HUES48 (cell line): ENCODE results near the gene ZNF487.
"Not testable (repeated sequence)": the region's sequence is repeated elsewhere in the genome, so short reads cannot be mapped to it uniquely, and the experiment has no call there.

ENCODE experiments used
- H3K27ac ChIP-seq: one replicate; pipeline ENCODE4 v1.7.0; 2013; ENCODE audit warnings: low read depth, low read length, inconsistent platforms
- H3K27me3 ChIP-seq: 2 replicates; pipeline ENCODE4 v1.6.1; 2013; ENCODE audit warnings: mild to moderate bottlenecking, low read length; ENCODE audit not compliant: control insufficient read depth, insufficient read depth
- H3K36me3 ChIP-seq: 2 replicates; pipeline ENCODE4 v1.6.1; 2013; ENCODE audit warnings: low read length; ENCODE audit not compliant: control insufficient read depth, insufficient read depth
- H3K4me1 ChIP-seq: 2 replicates; pipeline ENCODE4 v1.6.1; 2013; ENCODE audit warnings: mild to moderate bottlenecking, low read length; ENCODE audit not compliant: control insufficient read depth, insufficient read depth
- H3K4me3 ChIP-seq: 2 replicates; pipeline ENCODE4 v1.5.1; 2013; ENCODE audit warnings: mild to moderate bottlenecking, low read depth, low read length
- H3K9ac ChIP-seq: 2 replicates; pipeline ENCODE4 v1.6.1; 2013; ENCODE audit warnings: mild to moderate bottlenecking, low read depth, low read length, moderate library complexity
- H3K9me3 ChIP-seq: 2 replicates; pipeline ENCODE4 v1.6.1; 2013; ENCODE audit warnings: low read length; ENCODE audit not compliant: control insufficient read depth, insufficient read depth

ZNF487 gene

DNA sequence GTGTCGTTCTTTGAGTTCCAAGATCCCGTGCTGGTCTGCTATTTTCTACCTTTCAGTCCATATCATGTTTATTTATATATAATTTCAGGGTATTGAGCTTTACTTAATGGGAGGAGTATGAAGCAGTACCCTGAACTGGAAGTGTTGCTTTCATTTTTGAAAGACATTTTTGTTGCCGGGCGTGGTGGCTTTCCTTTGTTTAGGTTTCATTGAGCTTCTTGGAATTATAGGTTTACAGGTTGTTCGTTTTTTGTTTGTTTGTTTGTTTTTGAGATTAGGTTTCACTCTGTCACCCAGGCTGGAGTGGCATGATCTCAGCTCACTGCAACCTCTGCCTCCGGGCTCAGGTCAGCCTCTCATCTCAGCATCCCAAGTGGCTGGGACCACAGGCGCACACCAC, 7.4 kb downstream of the ZNF487 start:
- Histone ChIP-seq H3K9me3 (peaks cover 9% of the 10 kb centered on the region; the same call in 1 of the 2 replicates), H3K4me1 (no peaks in the 10 kb centered on the region), H3K27ac (no peak overlapping the region), H3K27me3 (no peaks in the 10 kb centered on the region), H3K9ac (no peak overlapping the region), H3K4me3 (no peak overlapping the region), H3K36me3 (no peaks in the 10 kb centered on the region)

DNA sequence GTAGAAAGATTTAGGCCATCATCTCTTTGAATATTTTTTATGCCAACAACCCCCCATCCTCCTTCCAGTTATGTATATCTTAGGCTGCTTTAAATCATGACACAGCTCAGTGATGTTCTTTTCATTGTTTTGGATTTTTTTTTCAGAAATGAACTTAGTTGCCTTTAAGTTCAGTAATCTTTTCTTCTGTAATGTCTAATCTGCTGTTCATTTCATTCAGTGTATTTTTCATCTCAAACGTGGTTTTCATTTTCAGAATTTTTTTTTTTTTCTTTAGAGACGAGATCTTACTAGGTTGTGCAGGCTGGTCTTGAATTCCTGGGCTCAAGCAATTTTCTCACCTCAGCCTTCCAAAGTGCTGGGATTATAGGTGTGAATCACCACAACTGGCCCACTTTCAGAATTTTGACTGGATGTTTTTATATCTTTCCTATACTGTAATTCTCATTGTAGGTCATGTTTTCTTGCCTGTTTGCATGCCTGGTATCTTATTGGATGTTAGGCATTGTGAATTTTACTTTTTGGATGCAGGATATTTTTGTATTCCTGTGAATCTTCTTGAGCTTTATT, 8.1 kb downstream of the ZNF487 start:
- H3K36me3 ChIP-seq = no peaks in the 10 kb centered on the region
- peaks cover 9% of the 10 kb centered on the region; the same call in 1 of the 2 replicates for H3K9me3 ChIP-seq
- H3K4me1 ChIP-seq = no peaks in the 10 kb centered on the region
- H3K9ac ChIP-seq = no peak overlapping the region
- no peaks in the 10 kb centered on the region for H3K27me3 ChIP-seq
- no peak overlapping the region for H3K27ac ChIP-seq
- no peak overlapping the region for H3K4me3 ChIP-seq

DNA sequence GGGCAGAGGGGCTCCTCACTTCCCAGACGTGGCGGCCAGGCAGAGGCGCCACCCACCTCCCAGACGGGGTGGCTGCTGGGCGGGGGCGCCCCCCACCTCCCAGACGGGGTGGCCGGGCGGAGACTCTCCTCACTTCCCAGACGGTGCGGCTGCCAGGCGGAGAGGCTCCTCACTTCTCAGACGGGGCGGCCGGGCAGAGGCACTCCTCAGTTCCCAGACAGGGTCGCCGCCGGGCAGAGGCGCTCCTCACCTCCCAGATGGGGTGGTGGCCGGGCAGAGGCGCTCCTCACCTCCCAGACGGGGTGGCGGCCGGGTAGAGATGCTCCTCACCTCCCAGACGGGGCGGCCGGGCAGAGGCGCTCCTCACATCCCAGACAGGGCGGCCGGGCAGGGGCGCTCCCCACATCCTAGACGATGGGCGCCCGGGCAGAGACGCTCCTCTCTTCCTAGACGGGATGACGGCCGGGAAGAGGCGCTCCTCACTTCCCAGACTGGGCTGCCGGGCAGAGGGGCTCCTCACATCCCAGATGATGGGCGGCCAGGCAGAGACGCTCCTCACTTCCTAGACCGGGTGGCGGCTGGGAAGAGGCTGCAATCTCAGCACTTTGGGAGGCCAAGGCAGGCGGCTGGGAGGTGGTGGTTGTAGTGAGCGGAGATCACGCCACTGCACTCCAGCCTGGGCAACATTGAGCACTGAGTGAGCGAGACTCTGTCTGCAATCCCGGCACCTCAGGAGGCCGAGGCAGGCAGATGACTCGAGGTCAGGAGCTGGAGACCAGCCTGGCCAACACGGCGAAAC, 9.5 kb downstream of the ZNF487 start:
- H3K27me3 ChIP-seq, H3K27ac ChIP-seq, H3K4me3 ChIP-seq, H3K4me1 ChIP-seq, H3K36me3 ChIP-seq, H3K9me3 ChIP-seq, H3K9ac ChIP-seq: not testable (repeated sequence)

DNA sequence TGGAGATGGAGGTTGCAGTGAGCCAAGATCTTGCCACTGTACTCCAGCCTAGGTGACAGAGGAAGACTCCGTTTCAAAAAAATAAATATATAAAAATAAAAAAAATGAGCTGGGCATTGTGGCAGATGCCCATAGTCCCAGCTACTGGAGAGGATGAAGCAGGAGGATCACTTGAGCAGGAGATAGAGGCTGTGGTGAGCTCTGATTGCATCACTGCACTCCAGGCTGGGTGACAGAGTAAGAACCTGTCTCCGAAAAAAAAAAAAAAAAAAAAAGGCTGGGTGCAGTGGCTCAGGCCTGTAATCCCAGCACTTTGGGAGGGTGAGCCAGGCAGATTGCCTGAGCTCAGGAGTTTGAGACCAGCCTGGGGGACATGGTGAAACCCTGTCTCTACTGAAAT, 11.8 kb downstream of the ZNF487 start:
- H3K9ac ChIP-seq = no peak overlapping the region
- H3K36me3 ChIP-seq = no peaks in the 10 kb centered on the region
- no peak overlapping the region for H3K4me3 ChIP-seq
- no peaks in the 10 kb centered on the region for H3K4me1 ChIP-seq
- no peaks in the 10 kb centered on the region for H3K27me3 ChIP-seq
- H3K9me3 ChIP-seq = peaks cover 9% of the 10 kb centered on the region; the same call in 1 of the 2 replicates
- no peak overlapping the region for H3K27ac ChIP-seq

DNA sequence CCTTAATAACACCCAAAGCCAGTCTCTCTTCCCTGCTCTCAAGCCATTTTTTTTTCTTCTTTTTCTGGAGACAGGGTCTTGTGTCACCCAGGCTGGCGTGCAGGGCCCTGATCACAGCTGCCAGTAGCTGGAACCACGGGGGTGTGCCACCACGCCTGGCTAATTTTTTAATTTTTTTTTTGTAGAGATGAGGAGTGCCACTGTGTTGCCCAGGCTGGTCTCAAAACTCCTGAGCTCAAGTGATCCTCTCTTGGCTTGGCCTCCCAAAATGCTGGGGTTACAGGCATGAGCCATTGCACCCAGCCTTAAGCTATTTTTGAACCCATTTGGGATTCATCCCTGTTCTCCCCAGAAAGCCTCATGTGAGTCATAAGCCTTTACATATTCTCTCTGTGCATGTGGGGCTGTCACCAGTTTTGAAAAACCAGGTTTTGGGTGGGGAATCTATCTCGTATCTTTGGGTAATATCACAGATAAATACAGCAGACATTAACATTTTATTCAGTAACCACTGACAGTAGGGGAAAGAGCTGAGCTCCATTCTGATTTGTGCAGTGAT, 15.5 kb downstream of the ZNF487 start:
- H3K27me3 ChIP-seq = no peaks in the 10 kb centered on the region
- no peak overlapping the region for H3K9ac ChIP-seq
- 0 out of 2 replicates have a peak, but pooled peaks cover 3% of the 10 kb centered on the region for H3K9me3 ChIP-seq
- peaks cover 7% of the 10 kb centered on the region for H3K4me1 ChIP-seq
- H3K36me3 ChIP-seq = no peaks in the 10 kb centered on the region
- H3K4me3 ChIP-seq = no peak overlapping the region
- no peak overlapping the region for H3K27ac ChIP-seq

DNA sequence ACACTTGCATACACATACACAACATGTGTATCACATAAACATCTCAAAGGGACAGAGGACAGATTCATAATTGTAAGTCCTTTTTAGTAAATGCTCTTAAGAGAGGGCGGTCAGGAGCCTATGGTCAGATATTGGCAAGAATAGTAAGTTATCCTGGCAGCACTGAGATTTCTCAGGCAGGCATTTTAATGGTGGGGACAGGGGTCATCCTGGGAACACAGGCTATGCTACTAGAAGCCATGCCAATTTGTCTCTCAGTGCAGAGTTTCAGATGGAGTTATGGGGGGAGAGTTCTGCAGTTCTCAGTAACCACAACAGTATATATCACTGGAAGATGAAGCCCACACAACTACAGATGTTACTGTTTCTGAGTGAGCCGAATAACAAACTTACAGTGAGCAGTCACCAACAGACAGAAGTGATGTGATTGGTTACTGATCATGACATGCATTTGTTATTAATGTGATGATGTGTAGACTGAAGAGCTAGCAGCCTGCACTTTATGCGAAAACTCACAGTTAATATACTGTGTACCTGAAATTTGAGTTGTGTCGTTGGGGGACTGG, 16.4 kb downstream of the ZNF487 start:
- no peak overlapping the region for H3K4me3 ChIP-seq
- H3K4me1 ChIP-seq = peaks cover 12% of the 10 kb centered on the region
- no peaks in the 10 kb centered on the region for H3K27me3 ChIP-seq
- H3K9me3 ChIP-seq = no peaks in the 10 kb centered on the region
- no peaks in the 10 kb centered on the region for H3K36me3 ChIP-seq
- H3K27ac ChIP-seq = peak overlapping the region; percentile 10
- H3K9ac ChIP-seq = no peak overlapping the region

DNA sequence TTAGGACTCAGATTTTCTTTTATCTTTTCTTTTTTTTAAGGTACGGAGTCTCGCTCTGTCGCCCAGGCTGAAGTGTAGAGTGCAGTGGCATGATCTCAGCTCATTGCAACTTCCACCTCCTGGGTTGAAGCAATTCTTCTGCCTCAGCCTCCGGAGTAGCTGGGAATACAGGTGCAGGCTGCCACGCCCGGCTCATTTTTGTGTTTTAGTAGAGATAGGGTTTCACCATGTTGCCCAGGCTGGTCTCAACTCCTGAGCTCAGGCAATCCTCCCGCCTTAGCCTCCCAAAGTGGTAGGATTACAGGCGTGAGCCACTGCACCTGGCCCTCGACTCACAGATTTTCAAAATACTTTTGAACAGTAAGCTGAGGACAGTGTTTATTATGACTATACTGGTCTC, 17.1 kb downstream of the ZNF487 start:
- not testable (repeated sequence) for H3K4me3 ChIP-seq, H3K27ac ChIP-seq, H3K27me3 ChIP-seq, H3K36me3 ChIP-seq, H3K9me3 ChIP-seq, H3K9ac ChIP-seq
- H3K4me1 ChIP-seq = peaks cover 19% of the 10 kb centered on the region

DNA sequence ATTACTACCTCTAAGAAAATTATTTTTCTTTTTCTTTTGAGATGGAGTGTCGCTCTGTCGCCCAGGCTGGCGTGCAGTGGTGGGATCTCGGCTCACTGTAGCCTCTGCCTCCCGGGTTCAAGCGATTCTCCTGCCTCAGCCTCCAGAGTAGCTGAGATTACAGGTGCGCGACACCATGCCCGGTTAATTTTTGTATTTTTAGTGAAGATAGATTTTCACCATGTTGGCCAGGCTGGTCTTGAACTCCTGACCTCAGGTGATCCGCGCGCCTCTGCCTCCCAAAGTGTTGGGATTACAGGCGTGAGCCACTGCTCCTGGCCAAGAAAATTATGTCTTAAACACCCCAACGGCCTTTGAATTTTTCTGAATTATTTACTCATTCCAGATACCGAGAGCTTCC, 19.6 kb downstream of the ZNF487 start:
- not testable (repeated sequence) for H3K9ac ChIP-seq, H3K27ac ChIP-seq

DNA sequence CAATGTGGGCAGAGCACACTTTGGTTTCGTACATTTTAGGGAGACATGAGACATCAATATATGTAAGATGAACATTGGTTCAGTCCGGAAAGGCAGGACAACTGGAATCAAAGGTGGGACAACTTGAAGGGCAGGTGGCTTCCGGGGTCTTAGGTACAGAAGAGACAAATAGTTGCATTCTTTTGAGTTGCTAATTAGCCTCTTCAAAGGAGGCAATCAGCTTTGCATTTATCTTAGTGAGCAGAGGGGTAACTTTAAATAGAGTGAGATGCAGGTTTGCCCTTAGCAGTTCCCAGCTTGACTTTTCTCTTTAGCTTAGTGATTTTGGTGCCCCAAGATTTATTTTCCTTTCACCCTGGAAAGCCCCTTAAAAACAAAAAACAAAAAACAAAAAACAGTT, 21.3 kb downstream of the ZNF487 start:
- no peak overlapping the region for H3K4me3 ChIP-seq
- peak overlapping the region; percentile 60 for H3K27ac ChIP-seq
- H3K9me3 ChIP-seq = no peaks in the 10 kb centered on the region
- H3K36me3 ChIP-seq = no peaks in the 10 kb centered on the region
- H3K4me1 ChIP-seq = peaks cover 21% of the 10 kb centered on the region
- no peak overlapping the region for H3K9ac ChIP-seq
- no peaks in the 10 kb centered on the region for H3K27me3 ChIP-seq

More for the DNA sequence above, 19.6 kb downstream of the ZNF487 start:
- H3K4me3 ChIP-seq, H3K27me3 ChIP-seq, H3K9me3 ChIP-seq, H3K36me3 ChIP-seq: not testable (repeated sequence)
- peaks cover 21% of the 10 kb centered on the region for H3K4me1 ChIP-seq

DNA sequence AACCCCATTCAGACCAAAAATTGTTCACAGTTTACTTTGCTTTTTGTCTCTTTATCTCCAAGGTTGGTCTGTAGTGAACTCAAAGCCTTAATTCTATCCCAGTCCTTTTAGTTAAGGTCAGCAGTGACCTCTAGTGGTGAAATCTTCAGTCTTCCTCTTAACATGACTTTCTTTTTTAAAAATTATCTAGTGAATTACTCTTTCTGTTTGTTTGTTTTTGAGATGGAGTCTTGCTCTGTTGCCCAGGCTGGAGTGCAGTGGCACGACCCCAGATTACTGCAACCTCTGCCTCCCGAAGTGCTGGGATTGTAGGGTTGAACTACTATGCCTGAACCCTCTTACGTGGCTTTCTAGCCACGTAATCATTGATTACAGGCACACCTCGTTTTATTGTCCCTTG, 25.0 kb downstream of the ZNF487 start:
- no peak overlapping the region for H3K27ac ChIP-seq
- H3K27me3 ChIP-seq = no peaks in the 10 kb centered on the region
- no peaks in the 10 kb centered on the region for H3K36me3 ChIP-seq
- H3K9ac ChIP-seq = no peak overlapping the region
- H3K4me1 ChIP-seq = peaks cover 14% of the 10 kb centered on the region
- peaks cover 5% of the 10 kb centered on the region; the same call in 1 of the 2 replicates for H3K9me3 ChIP-seq
- no peak overlapping the region for H3K4me3 ChIP-seq

DNA sequence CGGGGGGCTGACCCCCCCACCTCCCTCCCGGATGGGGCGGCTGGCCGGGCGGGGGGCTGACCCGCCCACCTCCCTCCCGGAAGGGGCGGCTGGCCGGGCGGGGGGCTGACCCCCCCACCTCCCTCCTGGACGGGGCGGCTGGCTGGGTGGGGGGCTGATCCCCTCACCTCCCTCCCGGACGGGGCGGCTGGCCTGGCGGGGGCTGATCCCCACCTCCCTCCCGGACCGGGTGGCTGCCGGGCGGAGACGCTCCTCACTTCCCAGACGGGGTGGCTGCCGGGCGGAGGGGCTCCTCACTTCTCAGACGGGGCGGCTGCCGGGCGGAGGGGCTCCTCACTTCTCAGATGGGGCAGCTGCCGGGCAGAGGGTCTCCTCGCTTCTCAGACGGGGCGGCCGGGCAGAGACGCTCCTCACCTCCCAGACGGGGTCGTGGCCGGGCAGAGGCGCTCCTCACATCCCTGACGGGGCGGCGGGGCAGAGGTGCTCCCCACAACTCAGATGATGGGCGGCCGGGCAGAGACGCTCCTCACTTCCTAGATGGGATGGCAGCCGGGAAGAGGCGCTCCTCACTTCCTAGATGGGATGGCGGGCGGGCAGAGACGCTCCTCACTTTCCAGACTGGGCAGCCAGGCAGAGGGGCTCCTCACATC, 28.3 kb downstream of the ZNF487 start:
- H3K9ac ChIP-seq = not testable (repeated sequence)

More for the DNA sequence above, 28.3 kb downstream of the ZNF487 start:
- not testable (repeated sequence) for H3K4me3 ChIP-seq, H3K27ac ChIP-seq, H3K36me3 ChIP-seq, H3K27me3 ChIP-seq, H3K9me3 ChIP-seq, H3K4me1 ChIP-seq
